GM23338 (cell line): ENCODE results near the gene GNLY. TPM values are rescaled to one million over a fixed set of nuclear protein-coding genes. Genes with fewer than 3 reads are reported as not detected.

Source experiments
- ATAC-seq: fragments of 200-7000 bp; cut with Tn5 transposase; 3 replicates; pipeline ENCODE4 v1.9.1; 2020
- DNase-seq: peaks from one replicate; pipeline ENCODE4 v3.0.0-alpha.2; 2015; ENCODE audit warnings: low spot score
- H2AFZ ChIP-seq: fragments of 200-600 bp; sonication (generic); 2 replicates; pipeline ENCODE4 v1.8.0; 2016; ENCODE audit warnings: antibody characterized with exemption, mild to moderate bottlenecking, moderate library complexity
- H3F3A ChIP-seq: fragments of 200-600 bp; sonication (generic); replicated peaks from 2 replicates; pipeline ENCODE4 v1.8.0; 2017; ENCODE audit warnings: antibody characterized with exemption, mixed run types, low read depth
- H3K27ac ChIP-seq: fragments of 200-600 bp; sonication (generic); 2 replicates; pipeline ENCODE4 v1.6.1; 2016; ENCODE audit warnings: low read depth
- H3K27me3 ChIP-seq: fragments of 200-600 bp; sonication (generic); 2 replicates; pipeline ENCODE4 v1.8.0; 2016; ENCODE audit warnings: mild to moderate bottlenecking, mixed run types, moderate library complexity; ENCODE audit not compliant: insufficient read depth
- H3K36me3 ChIP-seq: fragments of 200-600 bp; sonication (generic); 2 replicates; pipeline ENCODE4 v1.8.0; 2016; ENCODE audit warnings: mild to moderate bottlenecking; ENCODE audit not compliant: insufficient read depth
- H3K4me1 ChIP-seq: fragments of 200-600 bp; sonication (generic); 2 replicates; pipeline ENCODE4 v1.8.0; 2016; ENCODE audit warnings: mild to moderate bottlenecking, moderate library complexity; ENCODE audit not compliant: insufficient read depth
- H3K4me2 ChIP-seq: fragments of 200-600 bp; sonication (generic); 2 replicates; pipeline ENCODE4 v1.7.1; 2017; ENCODE audit warnings: mixed run types
- H3K4me3 ChIP-seq: fragments of 200-600 bp; sonication (generic); 2 replicates; pipeline ENCODE4 v1.6.1; 2016; ENCODE audit warnings: mixed run types
- H3K79me2 ChIP-seq: fragments of 200-600 bp; sonication (generic); replicated peaks from 2 replicates; pipeline ENCODE4 v1.8.0; 2017; ENCODE audit warnings: mild to moderate bottlenecking; ENCODE audit not compliant: insufficient read depth
- H3K9me2 ChIP-seq: fragments of 200-600 bp; sonication (generic); 2 replicates; pipeline ENCODE4 v1.8.0; 2017; ENCODE audit not compliant: insufficient read depth
- H4K20me1 ChIP-seq: fragments of 200-600 bp; sonication (generic); replicated peaks from 2 replicates; pipeline ENCODE4 v1.8.0; 2017; ENCODE audit warnings: mild to moderate bottlenecking; ENCODE audit not compliant: insufficient read depth
- H3K27ac Mint-ChIP-seq: 2 replicates; pipeline ENCODE4 v1.8.0; 2020; ENCODE audit warnings: inconsistent platforms, mild to moderate bottlenecking, moderate library complexity, mixed read lengths
- H3K27me3 Mint-ChIP-seq: 3 replicates; pipeline ENCODE4 v1.8.0; 2022; ENCODE audit warnings: low read depth, mild to moderate bottlenecking, moderate library complexity, mixed read lengths, inconsistent platforms; ENCODE audit not compliant: insufficient read depth, poor library complexity
- H3K36me3 Mint-ChIP-seq: 3 replicates; pipeline ENCODE4 v1.8.0; 2021; ENCODE audit warnings: low read depth, mild to moderate bottlenecking, inconsistent platforms, moderate library complexity, mixed read lengths
- H3K4me1 Mint-ChIP-seq: 3 replicates; pipeline ENCODE4 v1.8.0; 2020; ENCODE audit warnings: mild to moderate bottlenecking, inconsistent platforms, mixed read lengths
- H3K4me3 Mint-ChIP-seq: 3 replicates; pipeline ENCODE4 v1.8.0; 2021; ENCODE audit warnings: moderate library complexity, mild to moderate bottlenecking, inconsistent platforms, mixed read lengths
- H3K9me3 Mint-ChIP-seq: 3 replicates; pipeline ENCODE4 v1.8.0; 2020; ENCODE audit warnings: moderate library complexity, mild to moderate bottlenecking, inconsistent platforms, mixed read lengths
- EZH2 ChIP-seq: fragments of 200-600 bp; sonication (generic); IDR thresholded peaks from one replicate; pipeline ENCODE4 v1.8.0; 2017; ENCODE audit warnings: antibody characterized with exemption, mild to moderate bottlenecking, low read depth; ENCODE audit not compliant: unreplicated experiment
- EZH2phosphoT487 ChIP-seq: fragments of 200-600 bp; sonication (generic); IDR thresholded peaks from one replicate; pipeline ENCODE4 v1.8.1; 2018; ENCODE audit warnings: antibody characterized with exemption; ENCODE audit not compliant: unreplicated experiment
- JUNB ChIP-seq: IDR thresholded peaks from one replicate; pipeline ENCODE4 v1.6.1; 2016; ENCODE audit warnings: antibody characterized with exemption; ENCODE audit not compliant: unreplicated experiment
- NANOG ChIP-seq: IDR thresholded peaks from 2 replicates; pipeline ENCODE4 v1.6.1; 2016; ENCODE audit warnings: antibody characterized with exemption, borderline replicate concordance
- POLR2AphosphoS5 ChIP-seq: IDR thresholded peaks from 2 replicates; pipeline ENCODE4 v1.6.1; 2016; ENCODE audit warnings: antibody characterized with exemption, low read depth
- ZNF114 ChIP-seq: fragments of 250-450 bp; sonication (Bioruptor Pico); IDR thresholded peaks from 2 replicates; pipeline ENCODE4 v1.5.0; 2020; ENCODE audit warnings: mild to moderate bottlenecking, moderate library complexity
- ZNF331 ChIP-seq: fragments of 250-450 bp; sonication (Bioruptor Pico); IDR thresholded peaks from 2 replicates; pipeline ENCODE4 v1.5.0; 2020; ENCODE audit warnings: low read depth, mild to moderate bottlenecking, moderate library complexity
- ZNF462 ChIP-seq: fragments of 250-450 bp; sonication (Bioruptor Pico); IDR thresholded peaks from 2 replicates; pipeline ENCODE4 v1.5.0; 2020; ENCODE audit warnings: mild to moderate bottlenecking, moderate library complexity
- polyA plus RNA-seq: library from polyadenylated mRNA; unstranded; fragments of >200 nt; fragmentation: Nextera tagmentation; extraction: Ambion mirVana; gene quantifications from 2 replicates; pipeline ENCODE4 v1.2.1, GENCODE V29; 2016
- total RNA-seq: library from RNA; depleted of rRNA; stranded (reverse); fragments of >200 nt; shearing (Covaris generic); gene quantifications from 2 replicates; pipeline ENCODE4 v1.2.3, GENCODE V29; 2014
- TF ChIP-seq, protein P1 (sequence below): IDR thresholded peaks from one replicate; pipeline ENCODE4 v1.6.1; 2018; ENCODE audit warnings: antibody characterized with exemption; ENCODE audit not compliant: unreplicated experiment
- TF ChIP-seq, protein P2 (sequence below), 2 experiments: fragments of 200-600 bp in 1 of 2; sonication (generic) in 1 of 2; conservative IDR thresholded peaks; 2 replicates each; pipeline versions ENCODE4 v1.5.1 to v1.6.1; 2016 to 2017; ENCODE audit warnings: antibody characterized with exemption in 2 of 2, low read depth in 2 of 2, mild to moderate bottlenecking in 2 of 2, moderate library complexity in 1 of 2
- TF ChIP-seq, protein P3 (sequence below): IDR thresholded peaks from 2 replicates; pipeline ENCODE4 v1.6.1; 2016; ENCODE audit warnings: antibody characterized with exemption

GNLY gene
- total and polyA plus RNA-seq, 2 experiments from 2014 or later, result not detected

DNA sequence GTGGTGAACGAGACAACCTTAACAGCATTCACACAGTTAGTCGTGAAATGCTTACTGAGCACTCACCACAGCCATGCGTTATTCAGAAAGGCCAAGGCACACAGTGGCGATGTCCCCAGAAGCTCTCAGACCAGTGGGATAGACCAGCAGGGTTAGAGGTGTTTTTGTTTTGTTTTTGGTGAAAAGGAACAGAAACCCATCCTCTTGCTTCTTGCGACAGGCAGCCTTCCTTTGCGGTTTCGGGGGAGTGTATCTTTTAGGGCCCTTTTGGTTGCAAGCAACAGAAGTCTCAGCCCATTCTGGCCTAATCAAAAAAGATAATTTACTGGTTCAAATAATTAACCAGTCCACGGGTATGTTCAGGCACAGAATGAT lies 4.7 kb downstream of the GNLY start (continued):
- TF ChIP-seq EZH2 (no peak), EZH2phosphoT487 (no peak)
- TF ChIP-seq, protein P1, sequence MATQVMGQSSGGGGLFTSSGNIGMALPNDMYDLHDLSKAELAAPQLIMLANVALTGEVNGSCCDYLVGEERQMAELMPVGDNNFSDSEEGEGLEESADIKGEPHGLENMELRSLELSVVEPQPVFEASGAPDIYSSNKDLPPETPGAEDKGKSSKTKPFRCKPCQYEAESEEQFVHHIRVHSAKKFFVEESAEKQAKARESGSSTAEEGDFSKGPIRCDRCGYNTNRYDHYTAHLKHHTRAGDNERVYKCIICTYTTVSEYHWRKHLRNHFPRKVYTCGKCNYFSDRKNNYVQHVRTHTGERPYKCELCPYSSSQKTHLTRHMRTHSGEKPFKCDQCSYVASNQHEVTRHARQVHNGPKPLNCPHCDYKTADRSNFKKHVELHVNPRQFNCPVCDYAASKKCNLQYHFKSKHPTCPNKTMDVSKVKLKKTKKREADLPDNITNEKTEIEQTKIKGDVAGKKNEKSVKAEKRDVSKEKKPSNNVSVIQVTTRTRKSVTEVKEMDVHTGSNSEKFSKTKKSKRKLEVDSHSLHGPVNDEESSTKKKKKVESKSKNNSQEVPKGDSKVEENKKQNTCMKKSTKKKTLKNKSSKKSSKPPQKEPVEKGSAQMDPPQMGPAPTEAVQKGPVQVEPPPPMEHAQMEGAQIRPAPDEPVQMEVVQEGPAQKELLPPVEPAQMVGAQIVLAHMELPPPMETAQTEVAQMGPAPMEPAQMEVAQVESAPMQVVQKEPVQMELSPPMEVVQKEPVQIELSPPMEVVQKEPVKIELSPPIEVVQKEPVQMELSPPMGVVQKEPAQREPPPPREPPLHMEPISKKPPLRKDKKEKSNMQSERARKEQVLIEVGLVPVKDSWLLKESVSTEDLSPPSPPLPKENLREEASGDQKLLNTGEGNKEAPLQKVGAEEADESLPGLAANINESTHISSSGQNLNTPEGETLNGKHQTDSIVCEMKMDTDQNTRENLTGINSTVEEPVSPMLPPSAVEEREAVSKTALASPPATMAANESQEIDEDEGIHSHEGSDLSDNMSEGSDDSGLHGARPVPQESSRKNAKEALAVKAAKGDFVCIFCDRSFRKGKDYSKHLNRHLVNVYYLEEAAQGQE, result no peak

DNA sequence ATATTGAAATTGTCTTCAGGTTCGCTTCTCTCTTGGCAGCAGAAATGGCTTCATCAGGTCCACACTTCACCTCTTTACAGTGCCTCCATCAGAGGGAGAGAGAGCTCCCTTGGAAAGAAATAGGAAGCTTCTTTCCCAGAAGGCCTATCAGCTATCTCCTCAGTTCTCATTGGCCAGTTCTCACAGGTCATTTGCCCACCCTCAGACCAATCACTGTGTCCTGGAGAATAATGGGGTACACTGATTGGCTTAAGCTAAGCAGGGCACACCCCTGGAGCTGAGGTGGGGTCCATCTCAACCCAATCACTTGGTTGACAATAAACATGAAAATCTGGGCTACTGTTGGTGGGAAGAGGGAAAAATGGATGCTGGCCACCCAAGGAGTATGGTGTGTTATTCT lies 5.2 kb downstream of the GNLY start:
- Histone ChIP-seq H3K4me1 (peaks cover 14% of the 10 kb centered on the region), H3K9me2 (no peaks in the 10 kb centered on the region), H3K36me3 (no peaks in the 10 kb centered on the region), H3K27me3 (no peaks in the 10 kb centered on the region), H3K4me2 (no peak overlapping the region), H3K79me2 (no peaks in the 10 kb centered on the region), H3K4me3 (no peak overlapping the region), H4K20me1 (no peaks in the 10 kb centered on the region), H3K27ac (no peak overlapping the region), H3F3A (no peaks in the 10 kb centered on the region), H2AFZ (0 out of 2 replicates have a peak overlapping the region, but pooled peaks have one; percentile 12)
- Mint-ChIP-seq H3K36me3 (no peaks in the 10 kb centered on the region), H3K4me1 (peaks cover 39% of the 10 kb centered on the region), H3K9me3 (no peaks in the 10 kb centered on the region), H3K27me3 (peaks cover 6% of the 10 kb centered on the region), H3K4me3 (no peak overlapping the region), H3K27ac (no peak overlapping the region)
- ATAC-seq (peak; percentile 37), DNase-seq (peak; percentile 39)
- TF ChIP-seq POLR2AphosphoS5 (no peak), ZNF331 (CRISPR knock-in tag) (no peak), ZNF114 (no peak), JUNB (no peak), ZNF462 (CRISPR knock-in tag) (no peak), NANOG (no peak)
- TF ChIP-seq, protein P2, sequence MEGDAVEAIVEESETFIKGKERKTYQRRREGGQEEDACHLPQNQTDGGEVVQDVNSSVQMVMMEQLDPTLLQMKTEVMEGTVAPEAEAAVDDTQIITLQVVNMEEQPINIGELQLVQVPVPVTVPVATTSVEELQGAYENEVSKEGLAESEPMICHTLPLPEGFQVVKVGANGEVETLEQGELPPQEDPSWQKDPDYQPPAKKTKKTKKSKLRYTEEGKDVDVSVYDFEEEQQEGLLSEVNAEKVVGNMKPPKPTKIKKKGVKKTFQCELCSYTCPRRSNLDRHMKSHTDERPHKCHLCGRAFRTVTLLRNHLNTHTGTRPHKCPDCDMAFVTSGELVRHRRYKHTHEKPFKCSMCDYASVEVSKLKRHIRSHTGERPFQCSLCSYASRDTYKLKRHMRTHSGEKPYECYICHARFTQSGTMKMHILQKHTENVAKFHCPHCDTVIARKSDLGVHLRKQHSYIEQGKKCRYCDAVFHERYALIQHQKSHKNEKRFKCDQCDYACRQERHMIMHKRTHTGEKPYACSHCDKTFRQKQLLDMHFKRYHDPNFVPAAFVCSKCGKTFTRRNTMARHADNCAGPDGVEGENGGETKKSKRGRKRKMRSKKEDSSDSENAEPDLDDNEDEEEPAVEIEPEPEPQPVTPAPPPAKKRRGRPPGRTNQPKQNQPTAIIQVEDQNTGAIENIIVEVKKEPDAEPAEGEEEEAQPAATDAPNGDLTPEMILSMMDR (conservative IDR thresholded peaks at IDR 0.05; ENCODE audit: low read depth in 2 of 2), result no peak
- TF ChIP-seq, protein P3, sequence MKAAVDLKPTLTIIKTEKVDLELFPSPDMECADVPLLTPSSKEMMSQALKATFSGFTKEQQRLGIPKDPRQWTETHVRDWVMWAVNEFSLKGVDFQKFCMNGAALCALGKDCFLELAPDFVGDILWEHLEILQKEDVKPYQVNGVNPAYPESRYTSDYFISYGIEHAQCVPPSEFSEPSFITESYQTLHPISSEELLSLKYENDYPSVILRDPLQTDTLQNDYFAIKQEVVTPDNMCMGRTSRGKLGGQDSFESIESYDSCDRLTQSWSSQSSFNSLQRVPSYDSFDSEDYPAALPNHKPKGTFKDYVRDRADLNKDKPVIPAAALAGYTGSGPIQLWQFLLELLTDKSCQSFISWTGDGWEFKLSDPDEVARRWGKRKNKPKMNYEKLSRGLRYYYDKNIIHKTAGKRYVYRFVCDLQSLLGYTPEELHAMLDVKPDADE, result no peak
